H9 (cell line): ENCODE measurements around the gene RHBDD1. TPM values are rescaled to one million over a fixed set of nuclear protein-coding genes. Genes with fewer than 3 reads are reported as not detected.

Experiments
- DNase-seq: peaks from one replicate; pipeline ENCODE4 v3.0.0-alpha.2; 2017
- H2AFZ ChIP-seq: one replicate; pipeline ENCODE4 v1.6.1; 2013; ENCODE audit warnings: mild to moderate bottlenecking, low read length, control low read depth, moderate library complexity
- H2AK5ac ChIP-seq: 2 replicates; pipeline ENCODE4 v1.6.1; 2013; ENCODE audit warnings: low read length, control low read depth, mixed read lengths; ENCODE audit not compliant: insufficient read length
- H2BK120ac ChIP-seq: one replicate; pipeline ENCODE4 v1.6.1; 2013; ENCODE audit warnings: low read depth, mild to moderate bottlenecking, low read length, control low read depth, inconsistent platforms; ENCODE audit not compliant: poor library complexity, severe bottlenecking
- H2BK12ac ChIP-seq: 2 replicates; pipeline ENCODE4 v1.6.1; 2013; ENCODE audit warnings: low read length, control low read depth, mixed read lengths, low read depth; ENCODE audit not compliant: insufficient read length
- H2BK15ac ChIP-seq: 2 replicates; pipeline ENCODE4 v1.6.1; 2013; ENCODE audit warnings: low read depth, low read length, control low read depth
- H2BK20ac ChIP-seq: one replicate; pipeline ENCODE4 v1.6.1; 2013; ENCODE audit warnings: low read depth, mild to moderate bottlenecking, low read length, control low read depth, inconsistent platforms; ENCODE audit not compliant: poor library complexity, severe bottlenecking
- H2BK5ac ChIP-seq: 2 replicates; pipeline ENCODE4 v1.6.1; 2013; ENCODE audit warnings: low read length, control low read depth, mixed read lengths; ENCODE audit not compliant: insufficient read length
- H3K14ac ChIP-seq: 2 replicates; pipeline ENCODE4 v1.6.1; 2013; ENCODE audit warnings: low read length, control low read depth; ENCODE audit not compliant: insufficient read depth
- H3K18ac ChIP-seq: 2 replicates; pipeline ENCODE4 v1.6.1; 2013; ENCODE audit warnings: low read depth, mild to moderate bottlenecking, mixed read lengths, low read length, control low read depth; ENCODE audit not compliant: insufficient read length
- H3K23ac ChIP-seq: 2 replicates; pipeline ENCODE4 v1.6.1; 2013; ENCODE audit warnings: low read length, control low read depth, mixed read lengths, low read depth; ENCODE audit not compliant: insufficient read length
- H3K23me2 ChIP-seq: 2 replicates; pipeline ENCODE4 v1.6.1; 2013; ENCODE audit warnings: low read depth, mild to moderate bottlenecking, mixed read lengths, low read length, control low read depth; ENCODE audit not compliant: insufficient read length, poor library complexity, severe bottlenecking
- H3K27ac ChIP-seq: 2 replicates; pipeline ENCODE4 v1.5.1; 2013; ENCODE audit warnings: low read length, control low read depth, mixed read lengths, low read depth; ENCODE audit not compliant: insufficient read length
- H3K27me3 ChIP-seq: 2 replicates; pipeline ENCODE4 v1.6.1; 2013; ENCODE audit warnings: low read length, control low read depth, inconsistent platforms; ENCODE audit not compliant: insufficient read depth
- H3K4ac ChIP-seq: 2 replicates; pipeline ENCODE4 v1.6.1; 2013; ENCODE audit warnings: low read depth, mild to moderate bottlenecking, control low read depth, inconsistent platforms, low read length, moderate library complexity
- H3K4me1 ChIP-seq: 2 replicates; pipeline ENCODE4 v1.6.1; 2013; ENCODE audit warnings: low read length, control low read depth, inconsistent platforms; ENCODE audit not compliant: insufficient read depth
- H3K4me2 ChIP-seq: 2 replicates; pipeline ENCODE4 v1.6.1; 2013; ENCODE audit warnings: low read length, control low read depth, mixed read lengths; ENCODE audit not compliant: insufficient read length, insufficient read depth
- H3K56ac ChIP-seq: 2 replicates; pipeline ENCODE4 v1.6.1; 2013; ENCODE audit warnings: low read depth, mild to moderate bottlenecking, mixed read lengths, low read length, control low read depth; ENCODE audit not compliant: insufficient read length
- H3K79me1 ChIP-seq: 2 replicates; pipeline ENCODE4 v1.6.1; 2013; ENCODE audit warnings: low read depth, mild to moderate bottlenecking, moderate library complexity, low read length, control low read depth, inconsistent platforms; ENCODE audit not compliant: insufficient read depth, poor library complexity, severe bottlenecking
- H3K79me2 ChIP-seq: 2 replicates; pipeline ENCODE4 v1.6.1; 2013; ENCODE audit warnings: low read length, control low read depth, inconsistent platforms; ENCODE audit not compliant: insufficient read depth
- H3K9ac ChIP-seq: 2 replicates; pipeline ENCODE4 v1.6.1; 2013; ENCODE audit warnings: low read length, control low read depth, mixed read lengths; ENCODE audit not compliant: insufficient read length; ENCODE audit errors: extremely low read depth
- H3K9me3 ChIP-seq: one replicate; pipeline ENCODE4 v1.6.1; 2013; ENCODE audit warnings: low read depth, low read length, inconsistent platforms; ENCODE audit not compliant: control insufficient read depth
- H3T11ph ChIP-seq: one replicate; pipeline ENCODE4 v1.6.1; 2013; ENCODE audit warnings: mild to moderate bottlenecking, low read length, control low read depth, inconsistent platforms
- H4K20me1 ChIP-seq: one replicate; pipeline ENCODE4 v1.6.1; 2013; ENCODE audit not compliant: control insufficient read depth, insufficient read length, insufficient read depth
- H4K5ac ChIP-seq: 2 replicates; pipeline ENCODE4 v1.6.1; 2013; ENCODE audit warnings: low read depth, mild to moderate bottlenecking, mixed read lengths, low read length, control low read depth; ENCODE audit not compliant: insufficient read length
- H4K8ac ChIP-seq: replicated peaks from 2 replicates; pipeline ENCODE4 v1.6.1; 2013; ENCODE audit warnings: low read length, control low read depth, mixed read lengths, low read depth; ENCODE audit not compliant: insufficient read length
- H4K91ac ChIP-seq: 2 replicates; pipeline ENCODE4 v1.6.1; 2013; ENCODE audit warnings: low read depth, mild to moderate bottlenecking, moderate library complexity, mixed read lengths, low read length, control low read depth; ENCODE audit not compliant: insufficient read length
- H3K27ac Mint-ChIP-seq, 3 experiments: 2 replicates in 2 of 3; 3 replicates in 1 of 3; pipeline ENCODE4 v1.8.0; 2020 to 2021; ENCODE audit warnings: mixed read lengths in 3 of 3, mild to moderate bottlenecking in 1 of 3, moderate library complexity in 1 of 3
- H3K27me3 Mint-ChIP-seq: 2 replicates; pipeline ENCODE4 v1.8.0; 2021; ENCODE audit warnings: low read depth, mild to moderate bottlenecking, moderate library complexity, mixed read lengths
- H3K36me3 Mint-ChIP-seq, 3 experiments: 2 replicates in 2 of 3; 3 replicates in 1 of 3; pipeline ENCODE4 v1.8.0; 2020 to 2021; ENCODE audit warnings: low read depth in 3 of 3, mixed read lengths in 3 of 3; ENCODE audit not compliant: insufficient read depth in 1 of 3
- H3K4me1 Mint-ChIP-seq, 2 experiments: 2 replicates each; pipeline ENCODE4 v1.8.0; 2020; ENCODE audit warnings: mixed read lengths in 2 of 2
- H3K4me3 Mint-ChIP-seq, 2 experiments: 2 replicates in 1 of 2; 3 replicates in 1 of 2; pipeline ENCODE4 v1.8.0; 2020 to 2021; ENCODE audit warnings: mild to moderate bottlenecking in 2 of 2, mixed read lengths in 2 of 2, moderate library complexity in 1 of 2
- H3K9me3 Mint-ChIP-seq, 2 experiments: 2 replicates in 1 of 2; 3 replicates in 1 of 2; pipeline ENCODE4 v1.8.0; 2020; ENCODE audit warnings: mild to moderate bottlenecking in 2 of 2, mixed read lengths in 2 of 2, moderate library complexity in 1 of 2
- WGBS: extraction: QIAGEN DNeasy Blood & Tissue Kit; methylation state at CpG from one replicate; pipeline ENCODE4 v1.1.7; 2013; ENCODE audit warnings: missing lambda C conversion rate, low lambda C conversion rate, mixed read lengths; ENCODE audit not compliant: insufficient read length; ENCODE audit errors: extremely low coverage; 5-methylcytosine and 5-hydroxymethylcytosine counted together
- total RNA-seq: library from RNA; stranded (reverse); gene quantifications from 2 replicates; pipeline ENCODE4 v1.2.1, GENCODE V29; 2021
- TF ChIP-seq, protein P1 (sequence below): fragments of 200-600 bp; sonication (generic); conservative IDR thresholded peaks from 3 replicates; pipeline ENCODE4 v1.8.0; 2021; ENCODE audit warnings: antibody characterized with exemption, mild to moderate bottlenecking

RHBDD1 gene
- total RNA-seq, 1 experiment from 2014 or later = 24.9 TPM

GRCh38 chr2:226850024-226850423 is 14.2 kb downstream of the RHBDD1 start:
- Mint-ChIP-seq H3K4me3 (no peak overlapping the region), H3K36me3 (no peaks in the 10 kb centered on the region; a peak in 1 of 7 replicates), H3K27me3 (no peaks in the 10 kb centered on the region), H3K4me1 (peaks cover 4% of the 10 kb centered on the region in 2 experiments; a peak in 3 of 4 replicates), H3K9me3 (no peaks in the 10 kb centered on the region), H3K27ac (no peak overlapping the region)
- no peak overlapping the region for H4K91ac ChIP-seq
- TF ChIP-seq, protein P1, sequence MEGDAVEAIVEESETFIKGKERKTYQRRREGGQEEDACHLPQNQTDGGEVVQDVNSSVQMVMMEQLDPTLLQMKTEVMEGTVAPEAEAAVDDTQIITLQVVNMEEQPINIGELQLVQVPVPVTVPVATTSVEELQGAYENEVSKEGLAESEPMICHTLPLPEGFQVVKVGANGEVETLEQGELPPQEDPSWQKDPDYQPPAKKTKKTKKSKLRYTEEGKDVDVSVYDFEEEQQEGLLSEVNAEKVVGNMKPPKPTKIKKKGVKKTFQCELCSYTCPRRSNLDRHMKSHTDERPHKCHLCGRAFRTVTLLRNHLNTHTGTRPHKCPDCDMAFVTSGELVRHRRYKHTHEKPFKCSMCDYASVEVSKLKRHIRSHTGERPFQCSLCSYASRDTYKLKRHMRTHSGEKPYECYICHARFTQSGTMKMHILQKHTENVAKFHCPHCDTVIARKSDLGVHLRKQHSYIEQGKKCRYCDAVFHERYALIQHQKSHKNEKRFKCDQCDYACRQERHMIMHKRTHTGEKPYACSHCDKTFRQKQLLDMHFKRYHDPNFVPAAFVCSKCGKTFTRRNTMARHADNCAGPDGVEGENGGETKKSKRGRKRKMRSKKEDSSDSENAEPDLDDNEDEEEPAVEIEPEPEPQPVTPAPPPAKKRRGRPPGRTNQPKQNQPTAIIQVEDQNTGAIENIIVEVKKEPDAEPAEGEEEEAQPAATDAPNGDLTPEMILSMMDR = no peak
- no peak overlapping the region for H2AFZ ChIP-seq
- H3T11ph ChIP-seq = no peak overlapping the region
- H2AK5ac ChIP-seq = no peak overlapping the region
- H4K8ac ChIP-seq = no peak overlapping the region
- H3K56ac ChIP-seq = no peak overlapping the region
- no peak overlapping the region for H3K14ac ChIP-seq
- no peak overlapping the region for H2BK20ac ChIP-seq
- no peaks in the 10 kb centered on the region for H3K27me3 ChIP-seq
- WGBS = no CpG with 5 or more reads among the region's 5 CpGs
- H3K27ac ChIP-seq = no peak overlapping the region
- no peak overlapping the region for H3K4ac ChIP-seq
- no peaks in the 10 kb centered on the region for H3K23me2 ChIP-seq
- no peak overlapping the region for H2BK12ac ChIP-seq
- H3K23ac ChIP-seq = no peak overlapping the region
- H4K5ac ChIP-seq = no peak overlapping the region
- H2BK120ac ChIP-seq = no peak overlapping the region
- H3K4me2 ChIP-seq = no peak overlapping the region
- no peak overlapping the region for H2BK15ac ChIP-seq
- no peak overlapping the region for H3K18ac ChIP-seq
- no peaks in the 10 kb centered on the region for H3K9me3 ChIP-seq
- DNase-seq = no peak
- no peak overlapping the region for H2BK5ac ChIP-seq
- no peaks in the 10 kb centered on the region for H4K20me1 ChIP-seq
- no peak overlapping the region for H3K9ac ChIP-seq
- no peaks in the 10 kb centered on the region for H3K79me2 ChIP-seq
- H3K79me1 ChIP-seq = no peaks in the 10 kb centered on the region
- no peaks in the 10 kb centered on the region for H3K4me1 ChIP-seq
